Dendritic cell treated with granulocyte-macrophage colony-stimulating factor and Interleukin-4, amounts not matched to agents 40 ng/mL and 50 ng/mL, for 4 days (primary cell): ENCODE results near the gene TPPP.
"Not testable (repeated sequence)": the region's sequence is repeated elsewhere in the genome, so short reads cannot be mapped to it uniquely, and the experiment has no call there.

ENCODE experiments used
- H3K27ac Mint-ChIP-seq: one replicate; pipeline ENCODE4 v1.8.0; 2022; ENCODE audit warnings: mild to moderate bottlenecking, mixed read lengths
- H3K27me3 Mint-ChIP-seq: one replicate; pipeline ENCODE4 v1.8.0; 2022; ENCODE audit warnings: mild to moderate bottlenecking, mixed read lengths
- H3K36me3 Mint-ChIP-seq: one replicate; pipeline ENCODE4 v1.8.0; 2022; ENCODE audit warnings: low read depth, mixed read lengths
- H3K4me1 Mint-ChIP-seq: one replicate; pipeline ENCODE4 v1.8.0; 2022; ENCODE audit warnings: low read depth, mixed read lengths
- H3K4me3 Mint-ChIP-seq: one replicate; pipeline ENCODE4 v1.8.0; 2022; ENCODE audit warnings: mild to moderate bottlenecking, moderate library complexity, mixed read lengths
- H3K9me3 Mint-ChIP-seq: one replicate; pipeline ENCODE4 v1.8.0; 2022; ENCODE audit warnings: mixed read lengths
- intact Hi-C: fragments of 100-400 bp; cut with micrococcal nuclease; formaldehyde crosslinking; loops from one replicate; pipeline ENCODE4 v1.15.0; 2022

Gene TPPP

DNA sequence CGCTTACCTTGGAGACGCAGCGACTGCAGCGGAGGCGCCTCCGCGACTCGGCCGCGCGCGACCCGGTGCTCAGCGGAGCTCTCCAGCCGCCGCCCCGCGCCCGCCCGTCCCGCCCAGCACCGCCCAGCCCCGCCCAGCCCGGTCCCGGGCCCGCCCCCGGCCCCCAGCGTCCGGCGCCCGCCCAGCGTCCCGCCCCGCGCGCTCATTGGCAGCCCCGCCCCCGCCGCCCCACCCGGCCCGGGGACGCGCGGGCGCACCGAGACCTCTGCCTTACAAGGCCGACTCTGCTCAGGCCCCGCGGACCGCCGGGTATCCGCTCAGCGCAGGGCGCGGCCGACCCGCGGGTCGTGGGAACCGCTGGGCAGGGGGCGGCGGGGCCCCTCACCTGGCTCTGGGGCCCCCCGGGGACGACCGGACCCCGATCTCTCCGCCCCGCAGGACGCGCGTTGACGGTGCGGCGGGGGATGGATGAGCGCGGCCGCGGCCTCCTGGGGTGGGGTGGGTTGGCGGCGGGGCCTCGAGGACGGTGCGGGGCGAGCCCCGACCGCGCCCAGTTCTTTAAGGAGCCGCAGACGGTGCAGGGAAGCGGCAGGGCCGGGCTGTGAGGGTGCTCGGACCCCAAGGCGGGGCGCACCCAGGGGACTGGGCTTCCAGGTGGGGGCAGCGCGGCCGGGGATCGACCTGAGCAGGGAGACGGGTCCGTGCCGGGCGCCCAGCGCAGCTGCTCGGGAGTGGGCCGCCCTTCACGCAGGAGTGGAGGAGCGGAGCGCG lies at the start of gene TPPP:
Gene TPPP, minus strand, starts transcription at position 82 of the 771 bp plus-strand sequence. CDS start 15,292 bp downstream, outside the sequence.
- intact Hi-C loops, H3K36me3 Mint-ChIP-seq, H3K4me1 Mint-ChIP-seq, H3K9me3 Mint-ChIP-seq, H3K27ac Mint-ChIP-seq: not testable (repeated sequence)
- Mint-ChIP-seq H3K27me3 (peaks cover 39% of the 10 kb centered on the region), H3K4me3 (peak within 1 kb of the TSS; percentile 62)

DNA sequence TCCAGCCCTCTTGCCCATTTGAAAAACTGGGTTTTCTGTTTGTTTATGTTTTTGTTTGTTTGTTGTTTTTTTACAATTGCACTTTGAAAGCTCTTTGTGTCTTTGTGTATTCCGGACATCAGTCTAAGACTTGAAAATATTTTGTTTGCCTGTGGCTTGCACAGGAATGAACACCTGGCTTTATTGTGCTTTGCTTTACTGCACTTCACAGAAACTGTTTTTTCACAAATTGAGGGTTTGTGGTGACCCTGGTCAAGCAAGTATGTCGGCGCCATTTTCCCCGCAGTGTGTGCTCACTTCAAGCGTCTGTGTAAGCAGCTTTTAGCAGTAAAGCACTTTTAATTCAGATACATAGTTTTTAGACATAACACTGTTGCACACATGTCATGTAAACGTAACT lies 49.1 kb upstream of the TPPP start:
- H3K4me3 Mint-ChIP-seq, H3K36me3 Mint-ChIP-seq, H3K27me3 Mint-ChIP-seq, H3K9me3 Mint-ChIP-seq, intact Hi-C loops, H3K27ac Mint-ChIP-seq, H3K4me1 Mint-ChIP-seq: not testable (repeated sequence)

DNA sequence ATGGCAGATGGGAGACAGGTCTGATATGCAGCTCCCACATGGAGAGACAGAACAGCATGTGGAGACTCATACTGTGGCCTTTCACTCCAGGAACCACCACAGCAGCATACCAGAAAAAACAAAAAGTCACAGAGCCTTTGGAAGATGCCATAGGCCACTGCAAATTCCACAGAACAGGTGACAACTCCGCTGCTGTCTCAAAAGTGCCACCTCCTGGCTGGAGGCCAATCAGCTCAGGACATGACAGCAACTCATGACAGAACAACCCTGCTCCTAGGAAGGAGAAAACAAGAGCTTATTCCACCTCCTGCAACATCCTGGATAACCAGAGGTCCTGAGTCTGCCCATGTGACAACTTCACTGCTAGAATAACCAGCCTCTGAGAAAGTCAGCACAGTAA lies 41.0 kb upstream of the TPPP start:
- H3K27ac Mint-ChIP-seq, H3K36me3 Mint-ChIP-seq, H3K4me1 Mint-ChIP-seq, H3K9me3 Mint-ChIP-seq, intact Hi-C loops, H3K4me3 Mint-ChIP-seq: not testable (repeated sequence)
- peaks cover 16% of the 10 kb centered on the region for H3K27me3 Mint-ChIP-seq

DNA sequence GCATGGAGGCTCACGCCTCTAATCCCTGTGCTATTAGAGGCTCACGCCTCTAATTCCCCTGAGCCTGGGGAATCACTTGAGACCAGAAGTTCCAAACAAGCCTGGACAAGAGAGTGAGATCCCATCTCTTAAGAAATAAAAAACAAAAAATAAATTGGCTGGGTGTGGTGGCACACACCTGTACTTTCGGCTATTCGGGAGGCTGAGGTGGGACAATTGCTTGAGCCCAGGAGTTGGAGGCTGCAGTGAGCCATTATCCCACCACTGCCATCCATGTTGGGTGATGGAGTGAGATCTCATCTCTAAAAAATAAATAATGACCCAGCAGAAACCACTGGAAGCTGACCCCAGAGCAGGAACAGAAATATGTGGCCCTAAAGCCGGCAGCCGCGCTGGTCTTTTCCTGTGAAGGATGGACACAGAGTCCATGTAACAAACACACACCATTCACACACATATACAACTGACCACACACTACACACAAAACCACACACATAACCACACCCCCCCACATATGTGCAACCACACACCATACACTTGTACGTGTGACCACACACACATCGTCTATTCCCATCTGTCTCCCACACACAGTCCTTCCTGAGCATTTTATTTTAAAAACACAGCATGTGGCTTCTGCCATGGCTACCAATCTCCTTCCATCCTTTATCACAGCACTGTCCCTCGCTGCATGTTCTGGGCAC lies 39.8 kb upstream of the TPPP start:
- H3K27ac Mint-ChIP-seq, H3K4me1 Mint-ChIP-seq, intact Hi-C loops, H3K4me3 Mint-ChIP-seq, H3K9me3 Mint-ChIP-seq, H3K36me3 Mint-ChIP-seq: not testable (repeated sequence)
- H3K27me3 Mint-ChIP-seq = peaks cover 14% of the 10 kb centered on the region

DNA sequence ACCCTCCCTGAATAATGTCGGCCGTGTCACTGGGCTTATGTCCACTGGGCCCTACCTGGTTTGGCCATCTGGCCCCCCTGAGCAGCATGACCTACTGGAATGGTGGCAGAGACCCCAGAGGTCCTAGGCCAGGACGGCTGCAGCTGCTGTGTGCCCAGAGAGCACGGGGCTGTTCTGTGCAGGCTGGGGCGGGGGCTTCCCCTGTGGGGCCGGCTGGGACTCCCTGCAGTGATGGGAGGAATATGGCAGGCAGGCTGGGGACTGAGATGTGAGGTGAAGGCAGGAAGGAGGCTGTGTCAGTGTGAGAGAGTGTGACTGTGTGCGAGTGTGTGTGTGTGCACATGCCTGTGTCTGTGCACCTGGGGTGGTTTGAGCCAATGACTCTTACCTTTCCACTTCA lies 36.1 kb upstream of the TPPP start:
- H3K4me3 Mint-ChIP-seq, H3K36me3 Mint-ChIP-seq, H3K27ac Mint-ChIP-seq, H3K4me1 Mint-ChIP-seq, intact Hi-C loops, H3K9me3 Mint-ChIP-seq: not testable (repeated sequence)
- peaks cover 14% of the 10 kb centered on the region for H3K27me3 Mint-ChIP-seq

DNA sequence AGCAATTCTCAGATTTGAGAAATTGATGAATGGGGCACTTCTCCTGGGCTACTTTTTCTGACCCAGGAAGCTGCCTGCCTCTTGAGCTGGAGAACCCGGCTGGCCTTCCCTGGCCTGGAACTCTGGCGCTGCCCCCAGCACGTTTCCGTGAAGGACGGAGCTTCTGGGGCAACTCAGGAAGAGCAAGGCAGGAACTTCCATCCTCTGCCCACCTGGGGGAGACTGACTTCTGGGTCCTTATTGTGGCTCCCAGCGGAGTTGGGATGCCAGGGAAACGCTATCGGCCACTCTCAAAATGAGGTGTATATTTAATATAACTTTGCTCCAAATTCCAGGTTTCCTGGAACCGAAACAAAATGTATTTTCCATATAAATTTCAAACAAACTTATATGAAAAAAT lies 33.9 kb upstream of the TPPP start:
- intact Hi-C loops, H3K4me3 Mint-ChIP-seq, H3K4me1 Mint-ChIP-seq, H3K27me3 Mint-ChIP-seq, H3K27ac Mint-ChIP-seq, H3K36me3 Mint-ChIP-seq, H3K9me3 Mint-ChIP-seq: not testable (repeated sequence)

DNA sequence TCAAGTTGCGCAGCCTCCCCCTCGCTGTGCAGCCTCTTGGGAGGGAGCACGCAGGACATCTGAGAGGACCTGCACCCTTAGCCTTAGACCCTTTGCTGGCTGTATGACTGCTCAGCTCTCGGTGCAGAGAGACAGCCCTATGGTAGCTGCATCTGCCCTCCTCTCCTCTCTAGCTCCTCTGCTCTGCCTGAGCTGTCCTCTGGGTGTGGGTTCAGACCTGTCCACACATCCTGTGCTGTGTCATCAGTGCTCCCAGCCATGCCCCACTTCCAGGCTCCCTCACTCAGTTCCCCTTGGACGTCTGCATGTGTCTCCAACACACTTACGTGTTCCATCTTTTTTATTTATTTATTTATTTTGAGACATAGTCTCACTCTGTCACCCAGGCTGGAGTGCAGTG lies 30.7 kb upstream of the TPPP start:
- intact Hi-C loops, H3K36me3 Mint-ChIP-seq, H3K27ac Mint-ChIP-seq, H3K4me3 Mint-ChIP-seq, H3K4me1 Mint-ChIP-seq: not testable (repeated sequence)
- Mint-ChIP-seq H3K9me3 (peaks cover 15% of the 10 kb centered on the region), H3K27me3 (peaks cover 18% of the 10 kb centered on the region)

DNA sequence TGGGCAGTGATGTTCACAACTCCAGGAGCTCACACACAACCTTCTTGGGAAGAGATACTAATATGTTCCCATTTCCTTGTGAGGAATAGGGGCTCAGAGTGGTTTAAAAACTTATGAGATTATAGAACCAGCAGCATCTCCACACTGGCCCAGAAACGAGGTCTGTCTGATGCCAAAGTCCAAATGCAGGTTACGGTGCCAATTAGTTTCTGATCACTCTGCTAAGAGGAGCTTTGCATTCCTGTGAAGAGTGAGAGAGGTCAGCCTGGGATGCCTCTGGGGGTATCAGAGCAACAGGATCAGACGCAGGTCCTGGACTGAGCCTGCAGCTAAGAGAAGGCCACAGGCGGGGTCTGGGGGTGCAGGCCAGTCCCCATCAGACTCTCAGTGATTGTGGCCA lies 30.2 kb upstream of the TPPP start:
- intact Hi-C loops, H3K4me3 Mint-ChIP-seq: not testable (repeated sequence)
- peaks cover 21% of the 10 kb centered on the region for H3K9me3 Mint-ChIP-seq

DNA sequence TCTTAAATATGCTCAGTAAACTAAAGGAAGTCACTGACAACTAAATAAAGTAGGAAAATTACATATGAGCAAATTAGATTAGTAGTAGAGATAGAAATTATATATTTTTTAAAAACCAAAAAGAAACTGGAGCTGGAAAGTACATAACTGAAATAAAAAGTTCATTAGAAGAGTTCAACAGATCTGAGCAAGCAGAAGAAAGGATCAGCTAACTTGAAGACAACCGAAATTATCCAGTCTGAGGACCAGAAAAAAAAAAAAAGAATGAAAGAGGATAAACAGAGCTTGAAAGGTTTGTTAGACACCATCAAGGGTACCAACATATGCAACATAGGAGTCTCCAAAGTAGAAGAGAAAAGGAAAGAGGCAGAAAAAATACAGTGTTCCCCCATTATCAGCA lies 26.2 kb upstream of the TPPP start:
- H3K4me1 Mint-ChIP-seq, H3K4me3 Mint-ChIP-seq, H3K36me3 Mint-ChIP-seq, intact Hi-C loops, H3K27ac Mint-ChIP-seq: not testable (repeated sequence)
- peaks cover 25% of the 10 kb centered on the region for H3K9me3 Mint-ChIP-seq
- peaks cover 29% of the 10 kb centered on the region for H3K27me3 Mint-ChIP-seq

More for the DNA sequence above, 30.2 kb upstream of the TPPP start:
- H3K27ac Mint-ChIP-seq, H3K36me3 Mint-ChIP-seq, H3K4me1 Mint-ChIP-seq: not testable (repeated sequence)
- H3K27me3 Mint-ChIP-seq = peaks cover 22% of the 10 kb centered on the region

DNA sequence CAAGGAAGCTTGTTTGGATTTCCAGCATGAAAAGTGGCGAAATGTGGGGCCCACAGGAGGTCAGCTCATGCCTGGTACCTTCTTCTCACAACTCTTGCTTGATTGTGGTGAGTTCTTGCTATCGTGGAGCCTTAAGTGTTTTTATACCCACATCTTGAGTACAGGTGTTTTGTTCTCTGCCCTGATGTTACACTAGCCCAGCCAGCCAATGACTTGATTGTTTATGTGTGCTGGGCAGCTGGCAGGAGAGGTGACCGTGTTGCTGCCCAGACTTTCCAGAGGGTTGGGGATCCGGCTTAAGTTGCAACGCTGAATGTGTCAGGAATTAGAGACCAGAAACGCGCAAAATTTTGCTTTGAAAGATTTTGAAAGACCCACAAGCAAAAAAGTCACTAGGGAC lies 24.0 kb upstream of the TPPP start:
- H3K4me3 Mint-ChIP-seq = no peak overlapping the region
- peaks cover 25% of the 10 kb centered on the region for H3K9me3 Mint-ChIP-seq
- H3K4me1 Mint-ChIP-seq = no peaks in the 10 kb centered on the region
- H3K27ac Mint-ChIP-seq = no peak overlapping the region
- no peaks in the 10 kb centered on the region for H3K36me3 Mint-ChIP-seq
- peaks cover 29% of the 10 kb centered on the region for H3K27me3 Mint-ChIP-seq
- intact Hi-C loops = no loop called here

DNA sequence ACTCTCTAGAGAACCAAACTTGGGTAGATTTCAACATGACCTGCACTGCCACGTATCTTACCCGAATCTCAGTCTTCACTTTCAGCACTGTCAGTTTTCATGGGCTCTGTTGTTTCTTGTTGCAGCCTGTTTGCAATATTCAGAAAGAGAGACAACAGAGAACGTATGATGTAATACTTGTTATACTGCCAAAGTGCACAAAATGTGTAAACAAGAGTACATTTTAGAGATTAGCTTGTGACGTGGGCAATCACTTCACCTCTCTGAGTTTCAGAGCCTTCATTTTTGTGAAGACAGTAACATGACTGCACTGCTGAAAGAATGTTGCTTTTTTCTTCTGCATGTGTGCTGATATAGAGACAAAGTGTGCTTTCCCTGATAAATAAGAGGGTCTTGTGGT lies 23.6 kb upstream of the TPPP start:
- intact Hi-C loops, H3K4me3 Mint-ChIP-seq, H3K27ac Mint-ChIP-seq, H3K4me1 Mint-ChIP-seq, H3K36me3 Mint-ChIP-seq: not testable (repeated sequence)
- H3K27me3 Mint-ChIP-seq = peaks cover 30% of the 10 kb centered on the region
- peaks cover 25% of the 10 kb centered on the region for H3K9me3 Mint-ChIP-seq

DNA sequence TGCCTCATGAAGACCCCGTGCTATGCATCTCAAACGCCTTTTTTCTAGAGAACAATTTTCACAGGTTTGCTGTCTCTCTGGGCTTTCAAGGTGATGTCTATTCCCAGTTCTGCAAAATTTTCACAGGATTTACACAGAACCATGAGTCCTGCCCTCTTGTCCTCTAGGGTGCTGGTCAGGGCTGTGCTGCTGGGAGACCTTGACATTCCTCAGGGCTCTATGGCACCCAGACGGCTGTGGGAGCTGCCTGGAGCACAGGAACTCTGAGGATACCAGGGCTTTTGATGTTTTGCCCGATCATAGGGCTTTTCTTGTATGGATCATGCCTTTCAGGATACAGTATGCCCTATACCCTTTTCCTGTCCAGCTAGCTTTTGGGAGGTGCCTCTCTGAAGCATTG lies 22.5 kb upstream of the TPPP start:
- H3K36me3 Mint-ChIP-seq, intact Hi-C loops, H3K4me1 Mint-ChIP-seq, H3K27ac Mint-ChIP-seq, H3K4me3 Mint-ChIP-seq: not testable (repeated sequence)
- peaks cover 25% of the 10 kb centered on the region for H3K9me3 Mint-ChIP-seq
- peaks cover 37% of the 10 kb centered on the region for H3K27me3 Mint-ChIP-seq

DNA sequence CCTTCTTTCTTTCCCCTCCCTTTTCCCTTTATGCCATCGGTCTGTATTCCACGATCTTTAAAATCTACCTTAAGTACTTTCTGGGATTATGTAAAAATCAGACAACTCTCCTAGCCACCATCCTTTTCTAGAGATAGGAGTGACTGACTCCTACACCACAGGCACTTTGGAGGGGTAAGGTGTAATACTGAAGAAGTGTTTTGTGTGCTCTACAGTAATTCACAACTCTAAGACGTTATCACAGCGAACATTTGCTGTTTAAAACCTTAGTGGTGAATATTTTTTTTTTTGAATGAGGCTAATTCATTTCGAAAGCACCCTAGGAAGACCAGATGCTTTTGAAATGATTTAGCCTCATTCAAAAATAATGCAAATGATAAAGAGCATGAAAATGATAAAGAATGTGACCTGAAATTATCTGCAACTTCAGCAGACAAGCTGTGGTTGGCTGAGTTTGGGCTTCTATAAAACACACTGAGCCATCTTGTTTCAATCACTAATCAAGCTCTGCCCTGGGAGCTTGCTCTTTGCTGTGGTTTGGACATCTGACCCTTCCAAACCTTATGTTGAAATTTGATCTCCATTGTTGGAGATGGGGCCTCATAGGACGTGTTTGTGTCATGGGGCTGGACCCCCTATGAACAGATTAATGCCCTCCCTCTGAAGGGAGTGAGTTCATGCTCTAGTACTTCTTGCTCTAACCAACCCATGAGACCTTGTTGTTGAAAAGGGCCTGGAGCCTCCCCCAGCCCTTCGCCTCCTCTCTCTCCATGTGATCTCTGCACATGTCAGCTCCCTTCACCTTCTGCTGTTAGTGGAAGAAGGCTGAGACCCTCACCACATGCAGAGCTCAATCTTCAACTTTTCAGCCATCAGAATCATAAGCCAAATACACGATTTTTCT lies 21.3 kb upstream of the TPPP start:
- H3K4me1 Mint-ChIP-seq, H3K36me3 Mint-ChIP-seq, intact Hi-C loops, H3K27ac Mint-ChIP-seq, H3K4me3 Mint-ChIP-seq: not testable (repeated sequence)
- peaks cover 34% of the 10 kb centered on the region for H3K27me3 Mint-ChIP-seq
- H3K9me3 Mint-ChIP-seq = peaks cover 16% of the 10 kb centered on the region

DNA sequence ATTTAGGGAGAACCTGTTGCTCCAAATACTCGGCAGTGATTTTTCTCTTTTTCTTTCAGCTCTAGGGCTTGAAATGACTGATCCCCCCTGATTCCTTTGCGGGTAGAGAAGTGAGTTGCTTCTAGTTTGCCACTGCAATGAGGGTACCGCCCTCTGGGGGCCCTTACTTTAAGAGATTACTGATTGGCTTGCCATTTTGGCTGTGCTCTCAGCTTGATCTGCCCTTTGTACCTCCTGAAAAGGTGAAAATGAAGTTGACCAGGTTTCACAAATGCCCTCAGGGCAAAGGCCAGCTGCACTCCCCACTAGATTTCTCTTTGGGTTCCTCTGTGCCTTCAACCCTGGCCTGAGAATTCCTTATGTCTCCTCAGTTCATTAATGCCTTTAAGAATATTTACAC lies 20.5 kb upstream of the TPPP start:
- H3K9me3 Mint-ChIP-seq, intact Hi-C loops, H3K36me3 Mint-ChIP-seq, H3K27ac Mint-ChIP-seq, H3K4me1 Mint-ChIP-seq, H3K4me3 Mint-ChIP-seq: not testable (repeated sequence)
- peaks cover 30% of the 10 kb centered on the region for H3K27me3 Mint-ChIP-seq
